Mucosa of gallbladder (tissue), 1 donor: ENCODE data around the gene BRME1. TPM values are rescaled to one million over a fixed set of nuclear protein-coding genes. Genes with fewer than 3 reads are reported as not detected.

ENCODE experiments used
- total RNA-seq: library from RNA; stranded (reverse); gene quantifications from one replicate; pipeline ENCODE4 v1.2.1, GENCODE V29; 2021
- donor health status: DM: no; HTN: no; CAD: no.

BRME1 gene
- total RNA-seq, 1 donor from 2014 or later, result 2.6 TPM

Other genes with a start within 250 kb of the BRME1 start
- gene MRI1, start 141.6 kb downstream of the BRME1 start, total RNA-seq, result 59.4 TPM
- 91.3 TPM for gene C19orf53, start 131.7 kb downstream of the BRME1 start, total RNA-seq
- gene ZSWIM4, start 110.7 kb downstream of the BRME1 start, total RNA-seq, result 11.2 TPM
- gene NANOS3, start 29.0 kb downstream of the BRME1 start, total RNA-seq, result 0.75 TPM
- 57.1 TPM for gene CC2D1A, start 84 bp upstream of the BRME1 start, total RNA-seq
- gene PODNL1, start 32.3 kb upstream of the BRME1 start, total RNA-seq, result 3.2 TPM
- gene DCAF15, start 46.4 kb upstream of the BRME1 start, total RNA-seq, result 33.7 TPM
- 25.0 TPM for gene RFX1, start 100.2 kb upstream of the BRME1 start, total RNA-seq
- gene RLN3, start 122.0 kb upstream of the BRME1 start, total RNA-seq, result not detected
- gene IL27RA, start 125.6 kb upstream of the BRME1 start, total RNA-seq, result 5.6 TPM
- 42.8 TPM for gene PALM3, start 156.0 kb upstream of the BRME1 start, total RNA-seq
- gene MISP3, start 166.7 kb upstream of the BRME1 start, total RNA-seq, result 21.6 TPM
- not detected for gene C19orf67, start 179.7 kb upstream of the BRME1 start, total RNA-seq
- gene SAMD1, start 184.6 kb upstream of the BRME1 start, total RNA-seq, result 56.5 TPM
- gene PRKACA, start 211.6 kb upstream of the BRME1 start, total RNA-seq, result 98.7 TPM
- gene ASF1B, start 230.5 kb upstream of the BRME1 start, total RNA-seq, result 1.7 TPM